HG02870 (cell line): Measurements from ENCODE around the gene CPB1.
"Not testable (repeated sequence)": the region's sequence is repeated elsewhere in the genome, so short reads cannot be mapped to it uniquely, and the experiment has no call there.

Experiments
- ATAC-seq: cut with Tn5 transposase; IDR thresholded peaks from one replicate; pipeline ENCODE4 v1.9.1; 2021; ENCODE audit warnings: mild to moderate bottlenecking, moderate library complexity; ENCODE audit not compliant: unreplicated experiment

CPB1 gene

DNA sequence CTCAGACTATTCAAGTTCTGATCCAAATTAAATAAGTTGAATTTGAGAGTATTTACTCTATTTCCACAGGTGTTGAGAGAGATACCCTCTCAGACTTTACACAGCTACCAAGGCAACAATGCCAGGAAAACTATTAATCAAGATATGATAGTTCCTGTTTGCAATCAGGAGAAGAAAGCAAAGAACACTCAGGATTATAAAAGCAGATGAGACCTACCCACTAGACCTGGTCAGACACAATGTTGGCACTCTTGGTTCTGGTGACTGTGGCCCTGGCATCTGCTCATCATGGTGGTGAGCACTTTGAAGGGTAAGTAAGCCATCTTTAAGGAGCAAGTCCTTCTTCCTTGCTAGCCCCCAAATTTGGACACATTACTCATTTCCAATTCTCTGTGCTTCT lies at the start of gene CPB1:
Gene CPB1 (plus strand): TSS at position 227 of the 400 bp plus-strand sequence. CDS start 13 bp downstream, at position 240.
- no peak for ATAC-seq

DNA sequence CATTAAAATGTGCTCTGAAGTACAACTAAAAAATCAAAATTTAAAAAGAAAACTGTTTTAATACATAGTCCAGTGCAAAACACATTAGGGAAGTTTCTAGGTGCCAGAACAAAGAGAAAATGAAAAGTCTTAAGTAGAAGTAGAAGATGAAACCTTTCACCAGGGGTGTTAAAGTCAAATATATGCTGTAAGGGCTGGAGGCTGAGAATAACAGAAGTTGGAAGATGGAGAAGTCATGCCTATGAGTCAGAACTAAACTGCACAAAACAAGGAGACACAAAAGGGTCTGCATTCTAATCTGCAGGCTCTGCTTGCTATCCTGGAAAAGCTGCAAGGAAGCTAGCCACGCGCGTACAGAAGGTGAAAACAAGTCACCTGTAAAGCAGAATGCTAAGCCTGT lies 48.7 kb upstream of the CPB1 start:
- no peak for ATAC-seq

DNA sequence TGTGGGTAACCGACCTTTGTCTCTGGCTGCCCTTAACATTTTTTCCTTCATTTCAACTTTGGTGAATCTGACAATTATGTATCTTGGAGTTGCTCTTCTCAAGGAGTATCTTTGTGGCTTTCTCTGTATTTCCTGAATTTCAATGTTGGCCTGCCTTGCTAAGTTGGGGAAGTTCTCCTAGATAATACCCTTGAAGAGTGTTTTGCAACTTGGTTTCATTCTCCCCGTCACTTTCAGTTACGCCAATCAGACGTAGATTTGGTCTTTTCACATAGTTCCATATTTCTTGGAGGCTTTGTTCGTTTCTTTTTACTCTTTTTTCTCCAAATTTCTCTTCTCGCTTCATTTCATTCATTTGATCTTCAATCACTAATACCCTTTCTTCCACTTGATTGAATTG lies 42.6 kb upstream of the CPB1 start:
- not testable (repeated sequence) for ATAC-seq

DNA sequence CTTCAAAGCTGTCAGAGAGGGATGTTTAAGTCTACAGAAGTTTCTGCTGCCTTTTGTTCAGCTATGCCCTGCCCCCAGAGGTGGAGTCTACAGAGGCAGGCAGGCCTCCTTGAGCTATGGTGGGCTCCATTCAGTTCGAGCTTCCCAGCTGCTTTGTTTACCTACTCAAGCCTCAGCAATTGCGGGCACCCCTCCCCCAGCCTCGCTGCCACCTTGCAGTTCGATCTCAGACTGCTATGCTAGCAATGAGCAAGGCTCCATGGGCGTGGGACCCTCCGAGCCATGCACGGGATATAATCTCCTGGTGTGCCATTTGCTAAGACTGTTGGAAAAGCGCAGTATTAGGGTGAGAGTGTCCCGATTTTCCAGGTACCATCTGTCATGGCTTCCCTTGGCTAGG lies 41.5 kb upstream of the CPB1 start:
- ATAC-seq: not testable (repeated sequence)

DNA sequence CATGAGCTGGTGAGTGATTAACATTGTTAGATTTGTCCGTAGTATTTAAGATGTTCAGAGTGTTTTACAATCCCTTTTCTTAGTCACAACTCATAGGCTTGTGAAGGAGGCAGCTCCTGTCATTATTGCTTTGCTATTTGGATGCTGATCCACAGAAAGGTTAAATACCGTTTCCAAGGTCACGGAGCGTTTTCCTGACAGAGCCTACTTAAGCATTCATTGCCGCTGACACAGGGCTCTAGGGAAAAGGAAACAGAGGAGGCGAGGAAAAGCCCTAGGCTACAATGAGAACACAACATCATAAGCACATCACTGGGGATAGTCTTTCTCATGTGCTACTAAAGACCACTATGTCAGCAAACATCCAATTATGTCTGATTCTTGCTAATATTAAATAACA lies 38.5 kb upstream of the CPB1 start:
- no peak for ATAC-seq

DNA sequence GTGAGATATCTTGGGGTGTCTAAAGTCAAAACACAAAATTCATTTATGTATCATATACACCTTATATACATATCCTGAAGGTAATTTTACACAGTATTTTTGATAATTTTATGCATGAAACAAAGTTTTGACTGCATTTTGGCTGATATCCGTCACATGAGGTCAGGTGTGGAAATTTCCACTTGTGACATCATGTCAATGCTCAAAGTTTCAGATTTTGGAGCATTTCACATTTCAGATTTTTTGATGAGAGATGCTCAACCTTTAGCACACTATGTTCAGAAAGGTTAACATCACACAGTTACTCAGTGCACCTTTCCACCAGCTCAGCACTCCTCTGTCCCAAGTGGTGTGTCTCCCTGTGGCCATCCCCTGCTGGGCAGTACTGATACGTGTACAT lies 37.7 kb upstream of the CPB1 start:
- no peak for ATAC-seq

DNA sequence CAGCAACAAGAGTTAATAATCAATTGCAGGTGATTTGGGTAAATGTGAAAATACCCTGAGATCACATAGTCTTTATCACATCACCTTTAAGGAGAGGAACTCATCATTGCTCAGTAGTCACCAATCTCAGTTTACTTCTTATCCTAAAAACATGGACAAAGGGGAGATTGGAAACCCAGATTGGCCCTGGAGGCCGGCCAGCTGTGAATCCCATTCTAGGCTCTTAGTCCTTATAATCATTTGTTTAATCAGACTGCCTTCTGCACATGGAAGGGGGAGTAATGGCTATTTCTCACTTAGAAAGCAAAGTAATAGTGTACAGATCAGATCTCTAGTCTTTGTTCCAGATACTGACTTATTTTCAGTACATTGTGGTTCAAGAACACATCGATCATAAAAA lies 37.2 kb upstream of the CPB1 start:
- no peak for ATAC-seq

DNA sequence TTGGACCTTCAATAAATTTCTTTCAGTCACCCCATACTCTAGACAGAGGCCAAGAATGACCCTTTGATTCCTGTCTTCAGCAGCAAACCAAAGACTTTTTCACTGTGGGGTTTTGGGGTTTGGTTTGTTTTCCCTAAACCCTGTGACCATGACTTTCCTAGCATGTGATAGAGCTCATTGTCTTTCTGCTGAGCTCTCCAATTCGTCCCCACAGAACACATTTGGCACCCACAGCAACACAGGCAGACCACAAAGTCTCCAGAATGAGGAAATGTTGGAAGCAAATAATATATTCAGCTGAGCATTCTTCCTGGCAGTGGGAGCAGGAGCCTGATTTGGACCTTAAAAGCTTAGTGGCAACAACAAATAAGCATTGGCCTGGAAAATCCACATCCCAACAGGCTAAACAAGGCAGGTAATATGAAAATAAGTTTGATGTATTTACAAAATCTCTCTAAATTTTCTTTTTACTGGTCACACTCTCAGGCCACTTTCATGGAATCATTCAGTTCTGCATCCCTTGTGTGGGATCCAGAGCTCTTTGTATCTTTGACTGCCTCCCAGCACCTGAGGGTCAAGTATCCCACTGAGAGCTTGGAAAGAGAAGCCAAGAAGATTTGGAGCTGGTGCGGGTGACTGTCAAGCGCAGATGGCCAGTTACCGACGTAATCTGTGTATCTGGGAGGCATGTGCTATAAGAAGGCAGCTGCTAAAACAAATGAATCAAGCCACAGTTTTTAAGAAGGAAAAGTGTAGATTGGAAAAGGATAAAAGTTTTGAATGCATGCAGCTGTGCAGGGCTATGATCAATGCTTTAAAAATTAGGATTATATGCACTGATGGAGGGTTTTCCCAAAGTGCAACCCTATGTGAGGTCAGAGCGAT lies 36.5 kb upstream of the CPB1 start:
- ATAC-seq: no peak

DNA sequence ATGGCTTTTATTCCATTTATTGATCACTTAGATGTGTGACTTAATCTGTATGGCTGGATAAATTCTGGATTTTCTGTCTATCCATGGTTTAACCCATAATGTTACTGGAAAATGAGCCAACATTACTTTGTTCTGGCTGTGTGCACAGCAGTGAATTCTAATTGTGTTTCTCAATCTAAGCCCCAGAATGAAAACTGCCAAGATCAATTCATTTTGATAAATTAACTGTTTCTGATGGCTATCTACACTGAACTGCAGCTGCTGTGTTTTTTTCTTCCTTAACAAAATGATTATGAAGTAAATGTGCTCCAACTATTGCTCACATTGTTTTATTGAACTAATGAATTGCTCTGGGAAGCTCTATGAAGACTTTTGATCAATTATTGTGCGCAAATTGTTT lies 35.7 kb upstream of the CPB1 start:
- ATAC-seq: no peak

DNA sequence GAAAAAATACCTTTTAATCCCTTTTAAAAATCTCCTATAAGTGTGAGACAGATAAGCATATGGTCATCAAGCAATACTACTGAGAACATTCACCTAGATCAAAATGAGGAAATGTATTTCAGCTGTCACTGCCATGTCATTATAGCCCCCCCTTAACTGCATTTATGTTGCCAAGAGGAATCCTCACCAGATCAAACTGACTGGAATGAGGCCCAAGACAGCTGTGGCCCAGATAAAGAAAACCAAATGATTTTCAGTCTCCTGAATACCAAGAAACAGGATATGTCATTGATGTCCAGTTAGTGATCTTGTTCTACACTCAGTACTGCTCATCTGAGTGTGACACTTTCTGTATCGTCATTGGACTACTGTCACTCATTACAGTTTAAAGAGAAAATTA lies 35.1 kb upstream of the CPB1 start:
- ATAC-seq: no peak

DNA sequence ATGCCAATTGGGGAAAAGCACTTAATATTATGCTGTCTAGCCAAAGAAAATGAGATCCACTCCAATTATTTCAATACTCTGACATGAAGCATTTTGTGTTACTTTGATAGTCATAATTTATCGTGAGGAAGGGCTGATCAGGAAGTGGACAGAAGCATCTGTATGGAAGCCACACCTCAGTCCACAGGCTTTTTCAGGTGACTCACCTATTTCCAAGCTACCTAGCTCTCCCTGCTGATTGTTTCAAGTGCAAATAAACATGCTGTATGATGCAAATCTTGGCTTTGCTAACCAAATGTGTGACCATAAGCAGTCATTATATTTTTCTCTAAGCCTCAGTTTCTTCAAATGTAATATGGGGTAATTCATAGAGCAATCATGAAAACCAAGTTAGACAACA lies 30.8 kb upstream of the CPB1 start:
- no peak for ATAC-seq

DNA sequence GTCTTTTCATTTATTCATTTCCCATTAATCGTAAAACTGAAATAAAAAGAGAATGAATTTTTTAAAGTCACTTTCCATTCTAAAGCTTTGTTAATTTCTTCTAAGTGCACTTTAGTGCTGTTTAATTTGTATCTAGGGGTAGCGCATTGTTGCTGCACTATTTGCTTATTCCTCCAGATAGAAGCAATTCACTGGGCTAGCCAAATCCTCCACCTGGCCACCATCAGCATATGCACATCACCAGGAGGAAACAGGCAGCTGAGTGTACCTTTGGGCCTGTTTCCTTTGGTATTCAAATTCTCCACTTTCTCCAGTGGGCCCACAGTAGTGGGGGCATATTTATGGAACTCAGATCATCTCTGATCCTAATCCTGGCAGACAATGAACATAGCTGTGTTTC lies 29.8 kb upstream of the CPB1 start:
- ATAC-seq: no peak

DNA sequence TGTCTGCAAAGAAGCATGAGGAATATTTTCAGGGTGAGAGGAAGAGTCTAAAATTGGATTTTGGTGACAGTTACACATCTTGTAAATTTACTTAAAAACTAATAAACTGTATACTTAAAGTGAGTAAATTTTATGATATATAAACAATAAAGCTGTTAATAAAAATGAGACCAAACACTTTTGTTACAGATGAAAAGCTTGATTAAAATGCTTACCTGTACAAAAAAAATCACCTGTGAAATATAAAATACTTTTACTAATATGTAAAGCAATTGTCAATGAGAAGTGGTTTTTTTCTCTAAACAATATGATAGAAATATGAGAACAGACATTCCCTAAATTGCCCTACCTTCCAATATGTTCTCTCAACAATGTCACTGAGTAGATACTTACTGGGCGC lies 27.2 kb upstream of the CPB1 start:
- no peak for ATAC-seq

DNA sequence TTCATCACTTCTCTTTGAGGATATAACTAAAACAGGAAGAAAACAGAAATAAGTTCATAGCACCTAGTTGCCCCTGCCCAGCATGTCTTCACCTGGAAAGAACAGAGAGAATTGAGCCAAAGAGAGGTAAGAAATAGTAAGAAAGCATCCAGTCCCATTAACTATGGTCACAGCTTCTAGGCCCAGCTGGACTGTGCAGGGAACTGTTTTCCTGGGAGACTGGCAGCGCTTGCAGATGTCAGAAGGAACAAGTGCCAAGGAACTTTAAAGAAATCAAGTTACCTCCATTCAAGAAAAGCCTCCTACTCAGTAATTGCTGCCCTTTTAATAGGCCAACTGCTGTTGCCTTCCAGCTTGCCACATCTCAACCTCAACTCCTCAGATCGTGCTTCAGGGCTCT lies 17.8 kb upstream of the CPB1 start:
- ATAC-seq: no peak

DNA sequence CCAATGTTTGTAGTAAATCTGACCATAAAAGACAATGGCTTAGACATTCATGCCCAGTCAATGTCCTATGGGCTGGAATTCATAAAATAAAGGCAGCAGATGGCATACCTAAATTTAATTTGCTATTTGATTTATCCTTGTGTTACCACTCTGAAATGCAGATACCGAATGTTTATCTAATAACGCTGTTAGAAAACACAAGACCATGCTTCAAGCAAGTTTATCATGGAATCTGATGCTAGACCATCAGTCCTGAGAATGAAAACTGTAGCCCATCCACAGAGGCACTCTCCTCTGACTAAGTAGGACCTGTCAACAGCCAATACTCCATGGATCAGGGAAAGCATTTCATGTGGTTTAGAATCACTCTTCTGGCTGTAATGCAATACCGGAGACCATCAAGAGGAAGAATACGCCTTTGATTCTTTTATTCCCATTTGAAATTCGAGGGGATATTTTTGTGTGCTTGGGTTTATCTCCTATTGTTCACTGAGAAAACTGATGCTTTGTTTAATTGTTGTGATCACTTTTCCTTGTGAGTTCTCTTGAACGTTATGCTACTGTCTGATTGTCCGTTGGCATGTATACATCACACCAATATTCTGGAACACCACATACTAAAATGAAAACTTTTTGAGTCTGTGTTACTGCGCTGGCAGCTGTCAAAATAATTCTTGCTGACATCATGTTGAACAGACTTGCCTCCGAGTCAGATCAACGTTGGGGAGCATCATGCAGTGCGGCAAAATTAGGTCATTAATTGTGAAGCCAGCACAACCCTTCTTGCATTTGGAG lies 12.1 kb upstream of the CPB1 start:
- no peak for ATAC-seq

DNA sequence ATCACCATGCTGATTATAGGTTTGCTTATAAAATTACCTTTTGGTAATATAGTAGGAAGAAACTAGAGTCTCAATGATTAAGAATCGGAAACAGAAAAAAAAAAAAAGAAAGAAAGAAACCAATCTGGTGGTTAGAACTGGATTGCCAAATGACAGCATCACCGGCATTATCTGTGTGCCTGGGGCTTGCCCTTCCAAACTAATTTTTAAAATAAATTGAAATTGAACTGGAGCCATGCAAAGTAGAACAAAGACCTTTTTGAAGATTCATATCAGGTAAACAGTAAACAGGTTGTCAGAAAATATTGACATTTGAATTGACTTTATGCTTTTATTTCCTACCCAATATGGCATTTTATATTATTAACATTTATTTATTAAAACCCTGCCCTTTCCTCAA lies 11.2 kb upstream of the CPB1 start:
- ATAC-seq: no peak

DNA sequence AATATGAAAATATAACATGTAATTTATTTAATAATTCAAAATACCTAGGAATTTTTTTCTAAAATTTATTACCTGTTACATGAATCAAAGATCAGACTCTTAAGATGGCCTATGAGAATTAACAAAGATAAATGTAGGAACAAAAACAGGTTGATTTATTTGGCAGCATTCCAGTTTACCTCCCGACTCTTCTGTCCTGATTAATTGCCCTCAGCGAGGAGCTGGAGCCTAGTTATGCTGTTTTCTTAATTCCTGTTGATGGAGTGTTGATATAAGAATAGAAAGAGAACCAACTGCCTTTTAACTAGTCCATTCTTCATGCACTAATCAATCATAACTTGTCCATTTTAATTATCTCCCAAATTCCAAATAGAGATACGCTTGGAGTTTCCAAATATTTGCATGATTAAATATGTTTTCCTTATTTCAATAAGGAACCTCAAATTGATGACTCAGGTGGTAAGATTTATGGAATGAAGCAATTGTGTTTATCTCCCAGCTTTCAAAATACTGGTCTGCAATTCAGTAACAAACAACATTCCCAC lies 10.6 kb upstream of the CPB1 start:
- no peak for ATAC-seq

DNA sequence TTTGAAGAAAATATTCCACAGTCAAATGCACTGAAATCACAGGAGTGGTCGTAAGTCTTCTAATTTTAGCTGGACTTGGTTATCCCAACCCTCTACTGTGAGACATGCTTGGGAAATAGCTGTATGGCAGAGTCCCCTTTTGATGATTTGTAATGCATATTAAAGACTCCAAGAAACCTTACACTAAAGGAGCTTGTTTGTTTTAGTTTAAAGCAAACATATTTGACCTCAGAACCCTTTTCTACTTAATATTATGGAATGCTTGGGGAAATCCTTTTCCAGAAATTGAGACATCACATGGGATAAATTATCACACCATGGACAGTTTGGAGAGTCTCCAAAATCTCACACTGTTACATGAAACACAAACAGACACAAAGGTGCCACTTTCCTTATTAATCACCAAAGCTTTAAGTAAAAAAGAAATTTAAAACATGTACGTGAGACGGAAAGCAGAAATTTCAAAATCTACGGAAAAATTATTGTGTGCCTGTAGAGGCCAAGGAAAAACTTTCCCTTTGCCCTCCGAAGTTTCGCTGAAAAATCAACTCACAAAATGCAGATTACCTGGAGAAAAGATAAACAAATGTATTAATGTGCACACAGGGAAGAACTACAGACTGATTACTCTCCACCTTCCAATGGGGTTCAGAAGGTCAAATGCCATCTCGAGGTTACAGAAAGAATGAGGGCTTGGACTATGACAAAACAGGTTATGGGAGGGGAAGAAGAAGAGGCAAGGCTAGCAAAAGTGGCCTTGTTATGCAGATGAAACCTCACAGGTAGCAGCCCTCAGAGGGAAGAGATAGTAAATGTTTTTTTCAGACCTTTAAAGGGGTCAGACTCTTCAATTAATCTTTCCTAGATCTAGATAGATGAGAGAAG lies 7.0 kb upstream of the CPB1 start:
- ATAC-seq: no peak

DNA sequence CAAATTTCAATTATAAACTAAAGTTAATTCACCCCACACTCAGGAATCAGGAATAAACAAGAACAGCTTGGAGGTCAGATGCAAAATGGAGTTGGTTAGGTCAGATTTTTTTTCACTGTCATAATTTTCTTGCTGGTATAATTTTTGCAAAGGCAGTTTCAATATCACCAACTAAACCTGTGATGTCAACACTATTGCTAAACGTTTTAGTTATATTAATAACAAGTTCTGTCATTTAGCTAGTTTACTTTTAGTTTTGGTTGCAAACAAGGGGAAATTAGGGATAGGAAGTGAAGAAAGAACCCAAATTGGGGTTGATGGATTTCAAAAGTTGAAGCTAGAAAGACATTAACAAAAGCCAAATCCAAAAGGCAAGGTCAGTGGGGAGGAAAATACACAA lies 4.6 kb upstream of the CPB1 start:
- no peak for ATAC-seq

DNA sequence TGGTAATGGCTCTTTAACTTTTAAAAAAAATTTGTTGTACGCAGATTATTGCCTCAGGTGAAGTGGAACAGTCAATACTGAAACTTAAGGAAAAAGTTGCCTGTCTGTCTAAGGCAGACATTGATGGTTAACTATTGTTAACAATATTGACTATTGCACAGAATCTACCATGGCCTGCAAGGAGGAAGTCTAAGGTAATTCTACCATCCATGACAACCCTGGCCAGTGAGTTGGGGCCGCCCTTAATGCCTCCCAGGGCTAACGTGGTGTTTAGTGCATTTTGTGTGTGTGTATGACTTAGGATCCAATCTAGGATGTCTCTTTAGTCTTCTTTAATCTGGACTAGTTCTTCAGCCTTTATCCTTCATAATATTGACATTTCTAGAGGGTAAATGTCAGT lies 2.1 kb upstream of the CPB1 start:
- no peak for ATAC-seq

DNA sequence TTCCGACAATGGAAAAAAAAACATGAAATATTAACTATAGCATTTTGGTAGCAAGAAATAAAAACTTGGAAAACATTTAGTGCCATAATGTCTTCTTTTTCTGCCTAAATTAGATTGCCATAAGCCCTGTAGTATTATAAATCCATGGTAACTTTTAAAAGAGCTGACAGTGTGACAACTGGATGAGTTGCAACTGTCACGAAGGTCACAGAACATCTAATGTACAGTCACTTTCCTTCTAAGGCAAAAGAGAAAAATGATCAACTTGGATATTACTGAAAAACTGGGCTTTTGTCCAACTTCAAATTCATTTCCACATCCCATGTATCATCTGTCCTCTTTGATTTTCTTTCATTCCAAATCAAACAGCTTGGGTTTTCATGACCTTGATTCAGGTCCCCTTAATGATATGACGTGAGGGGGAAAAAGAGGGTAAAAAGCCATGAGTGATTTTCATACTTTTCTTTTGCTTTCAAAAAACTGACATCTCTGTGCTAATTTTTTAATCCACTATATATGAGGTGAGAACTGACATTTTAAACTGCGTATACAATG lies 602 bp downstream of the CPB1 start:
- ATAC-seq: no peak
